ENCODE results near the gene ITGA1. TPM values are rescaled to one million over a fixed set of nuclear protein-coding genes. Genes with fewer than 3 reads are reported as not detected.

ITGA1 gene
- polyA plus RNA-seq, 3 donors, result 51.1 to 63.1 (median 53.3) TPM

GRCh38 chr5:52771343-52772039 is 16.2 kb upstream of the ITGA1 start:
- DNase-seq (ENCODE audit: low read depth in 3 of 3, low spot score in 2 of 3), result no peak

- DNase-seq (ENCODE audit: low read depth in 3 of 3, low spot score in 2 of 3), result no peak
Measured at GRCh38 chr5:52772668-52773067, 15.0 kb upstream of the ITGA1 start.

DNA sequence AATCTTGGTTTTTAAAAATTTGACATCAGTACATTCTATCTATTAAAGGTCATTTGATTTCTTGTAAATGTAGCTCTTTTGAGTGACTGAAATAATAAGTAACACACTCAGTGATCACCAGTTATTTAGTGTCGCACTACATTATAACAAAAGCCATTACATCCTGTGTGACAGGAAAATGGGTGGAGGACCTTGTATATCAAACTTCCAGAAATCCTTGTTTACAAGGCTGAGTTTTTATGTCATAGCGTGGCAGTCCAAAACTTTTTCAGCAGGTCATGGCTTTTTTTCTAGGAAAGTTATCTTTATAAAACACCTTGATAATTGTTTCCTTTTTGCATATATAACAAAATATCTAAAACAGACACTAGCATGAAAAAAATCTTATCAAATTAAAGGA is 14.4 kb upstream of the ITGA1 start:
- DNase-seq (ENCODE audit: low read depth in 3 of 3, low spot score in 2 of 3), result no peak

DNA sequence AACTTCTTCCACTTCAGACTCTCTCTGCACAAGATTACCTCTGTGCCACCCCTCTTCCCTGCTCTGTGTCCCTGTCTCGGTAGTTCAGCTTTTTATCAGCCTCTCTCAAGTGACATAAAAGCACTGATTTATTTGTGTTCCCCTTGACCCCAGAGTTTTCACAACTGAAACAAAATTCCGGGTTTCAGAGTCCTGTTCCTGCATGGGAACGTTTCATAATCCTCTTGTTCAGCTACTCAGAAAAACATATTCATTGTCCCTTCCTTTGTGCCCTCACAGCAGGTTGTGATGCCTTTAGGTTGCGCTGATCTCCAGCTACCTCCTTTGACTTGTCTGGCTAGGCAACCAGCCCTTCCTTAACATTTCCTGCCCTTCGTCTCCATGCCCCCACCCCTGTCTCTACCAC is 13.7 kb upstream of the ITGA1 start:
- no peak for DNase-seq (ENCODE audit: low read depth in 3 of 3, low spot score in 2 of 3)

DNA sequence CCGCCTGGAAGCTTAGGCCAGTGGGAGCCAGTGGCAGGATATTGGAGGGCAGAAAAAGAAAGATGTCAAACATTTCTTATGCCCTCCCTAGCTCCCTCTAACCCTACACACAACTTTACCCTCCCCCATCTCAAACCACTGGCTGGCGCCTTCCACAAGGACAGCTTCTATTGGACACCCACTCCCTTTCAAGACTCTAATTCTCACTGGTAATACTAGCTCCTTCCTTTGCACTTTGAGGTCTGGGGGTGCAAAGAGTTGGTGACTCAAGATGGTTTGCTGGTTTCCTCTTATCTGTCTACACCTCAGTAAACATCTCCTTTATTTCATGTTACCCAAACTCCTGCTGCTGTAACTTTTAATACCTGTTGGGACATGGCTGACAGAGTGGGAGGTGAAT is 11.6 kb upstream of the ITGA1 start:
- no peak for DNase-seq (ENCODE audit: low read depth in 3 of 3, low spot score in 2 of 3)

DNA sequence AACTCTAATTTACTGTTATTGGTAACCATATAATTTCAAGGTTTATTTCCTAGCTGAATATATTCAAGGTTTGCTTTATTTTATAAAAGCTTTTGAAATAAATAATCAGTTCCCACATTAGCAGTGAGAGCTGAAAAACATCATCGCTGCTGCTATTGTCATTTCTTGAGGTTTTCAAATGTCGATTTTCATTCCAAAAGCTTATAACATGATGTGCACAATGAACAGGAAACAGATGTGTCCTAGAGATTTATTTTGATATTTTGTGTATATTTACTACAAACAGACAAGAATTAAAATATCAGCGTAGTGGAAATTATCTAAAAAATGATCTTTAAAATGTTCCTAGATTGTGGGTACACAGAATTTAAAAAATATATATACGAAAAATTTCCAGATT is 10.5 kb upstream of the ITGA1 start:
- DNase-seq (ENCODE audit: low read depth in 3 of 3, low spot score in 2 of 3), result no peak

GRCh38 chr5:52778781-52779180 is 8.9 kb upstream of the ITGA1 start:
- DNase-seq (ENCODE audit: low read depth in 3 of 3, low spot score in 2 of 3), result no peak

- DNase-seq (ENCODE audit: low read depth in 3 of 3, low spot score in 2 of 3), result no peak
Measured at GRCh38 chr5:52779213-52779612, 8.5 kb upstream of the ITGA1 start.

DNA sequence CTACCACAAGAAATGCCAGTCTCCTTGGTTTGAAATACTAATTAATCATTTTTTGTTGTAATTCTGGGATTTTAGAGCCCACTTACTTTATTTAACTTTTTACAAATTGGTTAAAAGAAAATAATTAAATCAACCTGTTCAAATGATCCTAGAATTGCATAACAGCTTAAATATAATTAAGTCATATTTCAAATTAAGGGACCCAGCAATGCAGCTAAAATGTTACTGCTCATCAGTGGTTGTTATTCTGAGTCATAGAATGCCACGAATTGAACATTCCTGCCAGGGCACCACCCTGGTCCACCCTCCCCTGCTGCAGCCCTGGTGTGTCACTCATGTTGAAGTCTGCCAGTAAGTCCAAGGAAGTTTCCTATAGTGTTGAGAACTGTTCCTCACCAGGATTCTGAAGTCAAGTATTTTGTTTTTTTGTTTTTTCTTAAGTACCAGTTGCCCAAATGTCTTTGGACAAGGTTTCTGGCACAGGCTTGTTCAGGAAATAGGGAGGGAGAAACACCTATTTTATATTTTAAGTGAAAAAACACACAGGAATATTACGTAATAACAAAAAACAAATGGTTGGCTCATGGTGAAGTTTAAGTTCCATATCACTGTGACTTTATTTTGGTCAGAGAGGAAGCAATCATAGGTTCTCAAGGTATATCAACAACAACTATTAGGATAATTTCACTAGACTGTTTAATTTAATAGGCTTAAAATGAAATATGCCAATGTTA is 4.3 kb upstream of the ITGA1 start:
- no peak for DNase-seq (ENCODE audit: low read depth in 3 of 3, low spot score in 2 of 3)

DNA sequence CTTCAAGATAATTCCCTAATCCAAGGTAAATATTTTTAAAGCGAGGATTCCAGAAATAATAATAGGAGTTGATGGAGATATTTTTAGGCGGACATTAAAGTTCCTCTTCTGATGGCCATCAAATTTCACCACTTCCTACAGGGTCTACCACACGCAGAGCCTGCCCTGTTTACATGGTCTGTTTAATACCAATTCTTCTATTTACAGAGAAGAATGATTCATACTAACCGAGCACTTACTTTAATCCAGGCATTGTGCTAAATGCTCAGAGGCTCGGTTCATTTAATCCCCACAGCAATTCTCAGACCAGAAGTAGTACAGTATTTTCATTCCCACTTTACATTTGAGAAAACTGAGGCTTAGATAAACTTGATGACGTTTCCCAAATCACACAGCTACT is 3.0 kb upstream of the ITGA1 start:
- DNase-seq (ENCODE audit: low read depth in 3 of 3, low spot score in 2 of 3), result no peak

DNA sequence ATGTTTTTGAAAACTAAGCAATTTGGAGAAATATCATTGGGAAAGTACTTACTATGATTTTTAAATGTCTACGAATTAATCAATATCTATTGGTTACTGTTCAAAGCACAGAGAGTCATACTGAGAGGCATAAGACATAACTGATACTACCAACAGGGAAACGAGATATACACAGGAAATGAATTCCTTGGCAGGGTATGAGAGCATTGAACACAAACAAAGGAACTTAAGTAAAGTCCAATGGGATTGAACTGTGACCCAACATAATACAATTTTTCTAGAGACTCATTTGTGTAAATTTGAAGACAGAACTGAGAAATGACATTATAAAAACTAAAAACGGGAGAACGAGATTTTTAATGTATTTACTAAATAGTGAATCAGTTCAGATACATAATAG is 1.3 kb upstream of the ITGA1 start:
- DNase-seq (ENCODE audit: low read depth in 3 of 3, low spot score in 2 of 3), result no peak

- DNase-seq (ENCODE audit: low read depth in 3 of 3, low spot score in 2 of 3), result no peak
Measured at GRCh38 chr5:52786949-52787599, 642 bp upstream of the ITGA1 start.

DNA sequence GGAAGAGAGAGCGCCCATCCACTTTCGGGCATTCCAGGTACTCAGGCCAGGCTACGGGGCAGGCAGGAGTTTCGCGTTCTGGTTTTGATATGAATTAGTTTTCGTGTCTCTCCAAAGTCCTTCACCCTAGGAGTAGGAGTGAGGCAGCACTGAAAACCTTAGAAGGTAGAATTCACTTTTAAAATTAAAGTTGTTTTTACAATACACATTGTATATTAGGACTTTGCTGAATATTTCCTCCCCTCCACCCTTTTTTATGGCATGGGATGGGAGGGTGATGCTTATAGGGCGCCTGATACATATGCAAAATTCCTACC is 747 bp downstream of the ITGA1 start:
- DNase-seq (ENCODE audit: low read depth in 3 of 3, low spot score in 2 of 3), result no peak

DNA sequence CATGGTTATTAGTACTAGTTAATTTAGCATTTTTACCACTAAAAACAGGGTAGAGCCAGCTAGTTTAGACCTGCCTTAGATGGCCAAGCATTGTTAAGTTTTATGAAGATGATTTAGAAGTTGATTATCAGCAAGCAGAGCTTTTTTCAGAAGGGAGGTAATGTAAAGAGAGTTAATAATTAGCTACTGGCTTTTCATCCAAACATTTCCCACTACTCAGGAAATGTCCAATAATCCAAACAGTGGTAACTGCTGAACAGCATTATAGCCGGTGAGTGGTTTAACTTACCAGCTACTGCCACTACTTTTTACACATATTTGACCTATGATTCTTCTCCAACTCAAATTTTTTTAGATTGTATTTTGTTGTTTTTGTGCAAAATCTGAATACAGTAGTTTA is 1.7 kb downstream of the ITGA1 start:
- no peak for DNase-seq (ENCODE audit: low read depth in 3 of 3, low spot score in 2 of 3)

- DNase-seq (ENCODE audit: low read depth in 3 of 3, low spot score in 2 of 3), result no peak
Measured at GRCh38 chr5:52789851-52790250, 2.1 kb downstream of the ITGA1 start.

DNA sequence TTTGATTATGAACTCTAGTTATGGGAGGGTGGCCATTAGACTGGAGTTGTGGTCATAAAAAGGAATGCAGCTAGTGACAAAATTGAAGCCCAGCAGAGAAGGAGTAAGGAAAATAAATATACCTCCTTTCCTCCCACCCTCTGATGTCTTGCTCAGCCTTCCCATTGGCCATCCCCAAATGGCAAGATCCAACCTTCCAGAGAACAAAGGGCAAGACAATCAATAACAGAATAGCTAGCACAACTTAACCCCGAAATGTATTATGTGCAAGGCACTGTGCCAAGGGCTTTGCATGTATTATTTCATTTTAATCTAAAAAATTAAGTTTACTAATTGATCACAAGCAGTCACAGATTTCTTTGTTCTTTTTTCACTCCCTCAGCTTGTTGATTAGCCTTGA is 3.6 kb downstream of the ITGA1 start:
- no peak for DNase-seq (ENCODE audit: low read depth in 3 of 3, low spot score in 2 of 3)

GRCh38 chr5:52794519-52794918 is 6.8 kb downstream of the ITGA1 start:
- DNase-seq (ENCODE audit: low read depth in 3 of 3, low spot score in 2 of 3), result no peak

DNA sequence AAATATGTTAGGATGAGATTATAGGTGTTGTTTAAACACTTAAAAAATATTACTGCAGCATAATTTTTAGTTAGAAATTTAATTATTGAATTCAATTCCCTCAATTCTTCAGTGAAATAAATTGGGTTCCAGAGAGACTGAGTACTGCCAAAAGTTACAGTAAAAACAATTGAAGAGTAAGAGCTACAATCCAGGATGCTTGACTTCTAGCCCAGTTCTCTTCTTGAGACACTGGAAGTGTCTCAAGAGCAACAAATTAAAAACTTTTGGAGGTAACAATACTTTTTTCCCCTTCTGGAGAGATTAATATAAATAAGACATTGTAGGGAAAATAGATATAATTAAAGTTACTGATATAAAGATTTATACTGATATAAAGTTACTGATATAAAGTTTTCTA is 8.3 kb downstream of the ITGA1 start:
- no peak for DNase-seq (ENCODE audit: low read depth in 3 of 3, low spot score in 2 of 3)

DNA sequence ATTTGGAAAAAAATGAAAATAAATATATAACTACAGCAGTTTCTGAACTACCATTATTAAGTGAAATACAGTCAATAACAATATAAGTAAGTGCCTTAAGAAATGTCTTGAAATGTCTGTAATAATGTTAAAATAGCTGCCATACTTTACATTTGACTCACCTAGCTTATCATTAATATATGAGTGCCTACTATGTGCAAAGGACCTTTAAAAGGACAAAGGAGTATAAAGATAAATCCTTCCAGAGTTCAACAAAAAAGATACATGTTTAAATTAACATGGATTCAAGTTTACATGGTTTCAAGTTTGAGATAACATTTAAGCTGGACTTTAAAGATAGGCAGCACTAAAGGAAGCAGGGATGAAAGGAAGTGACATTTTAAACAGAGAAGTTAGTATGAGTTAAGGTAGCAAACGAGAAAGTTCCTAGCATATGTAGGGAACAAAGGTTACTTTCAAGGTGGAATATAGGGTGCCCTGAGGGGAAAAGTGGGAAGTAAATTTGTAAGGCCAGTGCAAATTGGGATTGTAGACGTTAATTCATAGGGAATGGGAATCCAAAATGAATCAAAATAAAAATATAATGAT is 8.9 kb downstream of the ITGA1 start:
- no peak for DNase-seq (ENCODE audit: low read depth in 3 of 3, low spot score in 2 of 3)

GRCh38 chr5:52798938-52799337 is 11.2 kb downstream of the ITGA1 start:
- no peak for DNase-seq (ENCODE audit: low read depth in 3 of 3, low spot score in 2 of 3)

GRCh38 chr5:52799358-52799982 is 11.8 kb downstream of the ITGA1 start:
- DNase-seq (ENCODE audit: low read depth in 3 of 3, low spot score in 2 of 3), result peak in 1 of 3 donors; percentile 62

All from right renal cortex interstitium (tissue), 3 donors.